Esophagus squamous epithelium (tissue), 5 donors: ENCODE results near the gene AEBP1. TPM values are rescaled to one million over a fixed set of nuclear protein-coding genes. Genes with fewer than 3 reads are reported as not detected.

Source experiments
- DNase-seq: peaks from one replicate; lab custom pipeline; 2025; lab: John Stamatoyannopoulos, UW
- H3K27ac ChIP-seq, 4 donors: fragments of 200-600 bp; sonication (generic); one replicate each; pipeline ENCODE4 v1.5.1; 2016 to 2019; ENCODE audit warnings: mild to moderate bottlenecking in 1 of 4
- H3K27me3 ChIP-seq, 4 donors: fragments of 200-600 bp; sonication (generic); 1 replicate in 3 of 4; 2 replicates in 1 of 4; pipeline versions ENCODE4 v1.5.1 to v1.6.0; 2017 to 2021; ENCODE audit warnings: antibody characterized with exemption in 1 of 4
- H3K36me3 ChIP-seq, 3 donors: fragments of 200-600 bp; sonication (generic); one replicate each; pipeline ENCODE4 v1.5.1; 2016 to 2019
- H3K4me1 ChIP-seq, 3 donors: fragments of 200-600 bp; sonication (generic); one replicate each; pipeline ENCODE4 v1.5.1; 2017 to 2019
- H3K4me3 ChIP-seq, 4 donors: fragments of 200-600 bp; sonication (generic); 1 replicate in 3 of 4; 2 replicates in 1 of 4; pipeline ENCODE4 v1.5.1; 2016 to 2019; ENCODE audit warnings: mild to moderate bottlenecking in 2 of 4, moderate library complexity in 1 of 4
- H3K9me3 ChIP-seq, 3 donors: fragments of 200-600 bp; sonication (generic); one replicate each; pipeline ENCODE4 v1.5.1; 2016 to 2019
- CTCF ChIP-seq, 6 experiments: fragments of 450-650 bp in 4 of 6; fragments of 200-600 bp in 2 of 6; sonication (generic) in 2 of 6; IDR thresholded peaks; one replicate each; pipeline ENCODE4 v1.5.1; 2016 to 2019; ENCODE audit warnings: antibody characterized with exemption in 6 of 6, mild to moderate bottlenecking in 4 of 6, moderate library complexity in 4 of 6
- POLR2A ChIP-seq, 4 donors: fragments of 450-650 bp; IDR thresholded peaks; one replicate each; pipeline ENCODE4 v1.6.1; 2017; ENCODE audit warnings: antibody characterized with exemption in 4 of 4, mild to moderate bottlenecking in 4 of 4, moderate library complexity in 3 of 4
- WGBS, 2 donors: methylation state at CpG; one replicate each; pipeline ENCODE4 v1.1.5; 2018; 5-methylcytosine and 5-hydroxymethylcytosine counted together
- intact Hi-C: fragments of 100-400 bp; cut with DNase I; formaldehyde crosslinking; loops from one replicate; pipeline ENCODE4 v1.15.0; 2022
- total RNA-seq, 4 donors: library from RNA; depleted of rRNA; stranded (reverse); fragments of >200 nt; gene quantifications; one replicate each; pipeline ENCODE4 v1.1.0, GENCODE V29; 2016
- donor health status: DM: yes; HTN: yes; CAD: no.

The AEBP1 gene
- total RNA-seq, 4 donors from 2014 or later: 4.6 to 83.9 (median 25.2) TPM

- DNase-seq: no peak
- no peaks in the 10 kb centered on the region for H3K36me3 ChIP-seq
- H3K27ac ChIP-seq: peak overlapping the region in 2 of 4 donors; percentile 48 to 63
- H3K4me1 ChIP-seq: peaks cover 13 to 33% (median 14%) of the 10 kb centered on the region in 3 donors
- no peak for TF ChIP-seq CTCF (IDR thresholded peaks at IDR 0.05)
- no peak for TF ChIP-seq POLR2A (IDR thresholded peaks at IDR 0.05)
- intact Hi-C loops: no loop called here
- no peaks in the 10 kb centered on the region for H3K9me3 ChIP-seq
- WGBS, 2 donors: 16 to 20% methylated on average over 6 to 7 of the region's 65 CpGs
- H3K4me3 ChIP-seq: peak overlapping the region; percentile 1 to 65 (median 45)
- peaks cover 0 to 25% (median 0%) of the 10 kb centered on the region in 4 donors for H3K27me3 ChIP-seq
Observed at GRCh38 chr7:44145969-44146911, 42.1 kb downstream of the AEBP1 start.

- no peaks in the 10 kb centered on the region for H3K36me3 ChIP-seq
- H3K4me3 ChIP-seq: no peak overlapping the region
- H3K9me3 ChIP-seq: no peaks in the 10 kb centered on the region
- H3K27me3 ChIP-seq: peaks cover 0 to 25% (median 0%) of the 10 kb centered on the region in 4 donors
- DNase-seq: no peak
- H3K4me1 ChIP-seq: peaks cover 13 to 33% (median 14%) of the 10 kb centered on the region in 3 donors
- 64 to 71% methylated on average over 10 to 12 of the region's 33 CpGs for WGBS, 2 donors
- TF ChIP-seq CTCF (IDR thresholded peaks at IDR 0.05) (no peak), POLR2A (IDR thresholded peaks at IDR 0.05) (no peak)
- no peak overlapping the region for H3K27ac ChIP-seq
- intact Hi-C loops: no loop called here
Observed at GRCh38 chr7:44147026-44147991, 43.2 kb downstream of the AEBP1 start.

GRCh38 chr7:44148166-44148565 is 44.0 kb downstream of the AEBP1 start:
- intact Hi-C loops: no loop called here
- peaks cover 0 to 25% (median 0%) of the 10 kb centered on the region in 4 donors for H3K27me3 ChIP-seq
- no peaks in the 10 kb centered on the region for H3K9me3 ChIP-seq
- H3K4me1 ChIP-seq: peaks cover 13 to 33% (median 14%) of the 10 kb centered on the region in 3 donors
- 62 to 72% methylated on average over 2 of the region's 2 CpGs for WGBS, 2 donors
- no peak overlapping the region for H3K4me3 ChIP-seq
- DNase-seq: no peak
- TF ChIP-seq POLR2A (IDR thresholded peaks at IDR 0.05): no peak
- TF ChIP-seq CTCF (IDR thresholded peaks at IDR 0.05): no peak
- no peaks in the 10 kb centered on the region for H3K36me3 ChIP-seq
- no peak overlapping the region for H3K27ac ChIP-seq

GRCh38 chr7:44148961-44149536 is 44.9 kb downstream of the AEBP1 start:
- Histone ChIP-seq H3K4me1 (peaks cover 13 to 33% (median 14%) of the 10 kb centered on the region in 3 donors), H3K36me3 (no peaks in the 10 kb centered on the region), H3K4me3 (no peak overlapping the region), H3K27me3 (peaks cover 0 to 25% (median 0%) of the 10 kb centered on the region in 4 donors), H3K27ac (no peak overlapping the region), H3K9me3 (no peaks in the 10 kb centered on the region)
- intact Hi-C loops: no loop called here
- no peak for DNase-seq
- 73 to 74% methylated on average over 8 to 9 of the region's 9 CpGs for WGBS, 2 donors
- TF ChIP-seq POLR2A (IDR thresholded peaks at IDR 0.05): no peak
- TF ChIP-seq CTCF (IDR thresholded peaks at IDR 0.05): no peak
